NT2/D1 (cell line): ENCODE data around the gene RAB1B.

Source experiments
- DNase-seq: peaks from one replicate; pipeline ENCODE4 v3.0.0-alpha.2; 2011; ENCODE audit warnings: low read depth, low spot score
- H3K27me3 ChIP-seq: 2 replicates; pipeline ENCODE4 v1.6.0; 2011; ENCODE audit warnings: mild to moderate bottlenecking; ENCODE audit not compliant: insufficient read length, insufficient read depth
- H3K36me3 ChIP-seq: 2 replicates; pipeline ENCODE4 v1.6.1; 2011; ENCODE audit warnings: mild to moderate bottlenecking, low read length, mixed read lengths; ENCODE audit not compliant: insufficient read depth, insufficient read length
- H3K4me1 ChIP-seq: 2 replicates; pipeline ENCODE4 v1.5.1; 2011; ENCODE audit not compliant: insufficient read depth, insufficient read length
- H3K4me3 ChIP-seq: 2 replicates; pipeline ENCODE4 v1.5.1; 2011; ENCODE audit warnings: low read depth; ENCODE audit not compliant: insufficient read length
- H3K9ac ChIP-seq: 2 replicates; pipeline ENCODE4 v1.6.0; 2011; ENCODE audit warnings: low read depth; ENCODE audit not compliant: insufficient read length
- H3K9me3 ChIP-seq: 2 replicates; pipeline ENCODE4 v1.5.1; 2011; ENCODE audit warnings: mild to moderate bottlenecking, low read length; ENCODE audit not compliant: insufficient read depth
- SUZ12 ChIP-seq: IDR thresholded peaks from 2 replicates; pipeline ENCODE4 v1.6.1; 2011; ENCODE audit not compliant: insufficient read length, insufficient read depth; ENCODE audit errors: extremely low read depth
- YY1 ChIP-seq: IDR thresholded peaks from 2 replicates; pipeline ENCODE4 v1.6.1; 2011; ENCODE audit not compliant: insufficient read length, insufficient read depth
- ZNF274 ChIP-seq: IDR thresholded peaks from 2 replicates; pipeline ENCODE4 v1.6.1; 2011; ENCODE audit warnings: mild to moderate bottlenecking, low read depth, low read length

The RAB1B gene

DNA sequence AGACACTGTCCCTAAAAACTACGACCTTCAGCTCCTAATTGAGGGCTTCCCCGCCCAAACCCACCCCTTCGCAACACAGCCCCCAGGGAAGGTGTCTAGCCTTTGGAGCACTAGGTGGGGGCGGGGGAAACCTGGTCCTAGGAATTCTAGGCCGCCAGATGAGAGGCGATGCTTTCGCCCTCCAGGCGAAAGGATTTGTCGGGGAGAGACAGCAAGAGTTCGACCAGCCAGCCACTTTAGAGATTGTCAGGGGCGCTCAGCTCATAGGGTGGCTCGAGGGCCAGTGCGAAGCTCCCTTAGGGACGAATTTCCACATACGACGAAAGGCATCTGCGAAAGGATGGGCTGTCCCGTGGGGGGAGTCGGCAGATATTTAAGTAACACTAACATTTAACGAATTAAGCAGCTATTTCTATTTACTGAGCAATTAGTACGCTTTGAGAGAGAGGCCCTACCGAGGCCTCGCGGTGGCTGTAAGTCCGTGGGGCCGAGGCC is 43.1 kb downstream of the RAB1B start:
- Histone ChIP-seq H3K27me3 (peaks cover 15% of the 10 kb centered on the region), H3K4me3 (peak overlapping the region; percentile 66), H3K4me1 (peaks cover 28% of the 10 kb centered on the region), H3K36me3 (peaks cover 3% of the 10 kb centered on the region), H3K9ac (peak overlapping the region; percentile 84), H3K9me3 (no peaks in the 10 kb centered on the region)
- TF ChIP-seq ZNF274 (no peak), SUZ12 (no peak), YY1 (no peak)
- no peak for DNase-seq

DNA sequence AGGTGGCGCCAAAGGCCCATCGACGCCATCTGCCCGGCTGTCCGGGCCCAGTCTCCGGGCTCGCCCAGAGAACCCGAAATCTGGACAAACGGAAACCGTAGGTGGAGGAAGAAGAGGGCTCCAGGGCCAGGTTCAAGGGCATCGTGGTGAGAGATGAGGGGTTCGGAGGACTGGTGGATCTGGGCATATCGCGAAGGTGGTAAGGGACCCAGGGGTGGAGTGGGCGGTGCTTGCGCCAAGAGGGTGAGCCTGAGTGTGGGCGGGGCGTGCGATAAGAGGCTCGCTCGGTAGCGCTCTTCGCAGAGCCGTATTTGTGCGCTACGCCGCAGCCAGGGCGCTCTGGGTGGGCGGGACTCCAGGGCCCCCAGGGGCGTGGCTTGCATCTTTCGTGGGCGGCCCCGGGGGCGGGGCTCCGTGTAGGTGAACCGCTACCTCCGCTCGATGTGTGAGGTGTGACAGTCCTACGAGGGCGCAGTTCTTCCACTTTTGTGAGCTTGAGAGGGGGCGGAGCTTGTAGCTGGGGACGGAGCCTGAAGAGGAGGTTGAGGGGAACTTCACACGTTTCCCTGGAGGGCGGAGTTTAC is 43.6 kb downstream of the RAB1B start:
- H3K4me1 ChIP-seq, result peaks cover 30% of the 10 kb centered on the region
- no peaks in the 10 kb centered on the region for H3K9me3 ChIP-seq
- H3K36me3 ChIP-seq, result peaks cover 3% of the 10 kb centered on the region
- peak overlapping the region; percentile 84 for H3K9ac ChIP-seq
- TF ChIP-seq SUZ12 (no peak), ZNF274 (no peak), YY1 (no peak)
- H3K4me3 ChIP-seq, result peak overlapping the region; percentile 66
- DNase-seq, result peak; percentile 92
- peaks cover 19% of the 10 kb centered on the region for H3K27me3 ChIP-seq

DNA sequence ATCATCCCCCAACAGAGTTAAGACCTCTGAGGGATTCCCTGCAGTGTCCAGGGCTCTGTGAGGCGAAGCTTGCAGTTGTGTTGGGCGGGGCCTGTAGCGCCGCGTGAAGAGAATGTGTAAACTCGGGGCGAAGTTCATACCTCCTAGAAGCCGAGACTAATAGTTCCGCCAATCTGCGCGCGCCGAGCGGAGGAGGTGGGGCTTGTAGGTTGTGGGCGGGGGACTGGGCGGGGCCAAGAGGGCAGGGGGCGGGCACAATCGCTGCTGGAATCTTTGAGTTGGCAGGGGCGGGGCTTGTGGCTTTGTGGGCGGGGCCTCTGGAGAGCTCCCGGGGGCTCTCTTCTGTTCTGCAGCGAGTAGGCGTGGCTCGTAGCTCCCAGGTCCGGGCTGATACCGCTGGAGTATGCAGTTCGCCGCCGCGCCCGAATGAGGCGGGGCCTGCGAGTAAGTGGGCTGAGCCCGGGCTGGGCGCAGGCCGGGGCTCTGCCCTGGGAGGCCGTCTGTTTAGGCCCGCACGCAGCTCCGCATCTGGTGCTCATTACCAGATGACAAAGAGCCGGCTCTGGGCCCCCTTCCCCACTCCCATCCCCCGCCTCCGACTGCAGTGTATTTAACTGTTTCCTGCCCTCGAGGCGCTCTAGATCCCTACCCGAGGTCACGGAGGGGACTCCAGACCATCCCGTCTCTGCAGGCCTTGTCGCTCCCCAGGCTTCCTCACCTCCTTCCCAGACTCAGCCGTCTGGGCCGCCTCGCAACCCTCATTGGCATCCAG is 44.3 kb downstream of the RAB1B start:
- Histone ChIP-seq H3K27me3 (peaks cover 19% of the 10 kb centered on the region), H3K9ac (peak overlapping the region; percentile 87), H3K4me3 (peak overlapping the region; percentile 66), H3K9me3 (no peaks in the 10 kb centered on the region), H3K36me3 (peaks cover 3% of the 10 kb centered on the region), H3K4me1 (peaks cover 35% of the 10 kb centered on the region)
- DNase-seq, result peak; percentile 98
- TF ChIP-seq YY1 (no peak), SUZ12 (no peak), ZNF274 (no peak)

- Histone ChIP-seq H3K27me3 (peaks cover 19% of the 10 kb centered on the region), H3K4me3 (peak overlapping the region; percentile 48), H3K9me3 (no peaks in the 10 kb centered on the region), H3K4me1 (peaks cover 43% of the 10 kb centered on the region), H3K9ac (peak overlapping the region; percentile 87), H3K36me3 (peaks cover 3% of the 10 kb centered on the region)
- DNase-seq, result no peak
- TF ChIP-seq SUZ12, result no peak
These were observed 45.1 kb downstream of the RAB1B start for GRCh38 chr11:66313321-66314185.

DNA sequence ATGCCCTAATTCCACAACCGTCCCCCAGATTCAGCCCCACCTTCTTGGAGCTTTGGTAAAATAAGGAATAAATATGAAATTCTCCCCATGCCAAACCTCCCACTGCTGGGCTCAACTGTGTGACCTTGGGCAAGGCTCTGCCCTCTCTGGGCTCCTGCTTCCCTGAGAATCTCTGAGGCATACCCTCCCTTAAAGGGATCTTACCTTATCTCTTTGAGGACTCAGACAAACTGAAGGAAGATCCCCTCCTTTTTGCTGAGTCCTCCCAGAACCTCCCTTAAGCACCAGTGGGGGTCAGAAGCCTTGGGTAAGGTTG is 45.7 kb downstream of the RAB1B start:
- H3K36me3 ChIP-seq, result peaks cover 3% of the 10 kb centered on the region
- peaks cover 47% of the 10 kb centered on the region for H3K4me1 ChIP-seq
- DNase-seq, result no peak
- TF ChIP-seq SUZ12 (no peak), ZNF274 (no peak), YY1 (no peak)
- peak overlapping the region; percentile 48 for H3K4me3 ChIP-seq
- H3K27me3 ChIP-seq, result peaks cover 19% of the 10 kb centered on the region
- peak overlapping the region; percentile 87 for H3K9ac ChIP-seq
- peaks cover 6% of the 10 kb centered on the region; the same call in 1 of the 2 replicates for H3K9me3 ChIP-seq

DNA sequence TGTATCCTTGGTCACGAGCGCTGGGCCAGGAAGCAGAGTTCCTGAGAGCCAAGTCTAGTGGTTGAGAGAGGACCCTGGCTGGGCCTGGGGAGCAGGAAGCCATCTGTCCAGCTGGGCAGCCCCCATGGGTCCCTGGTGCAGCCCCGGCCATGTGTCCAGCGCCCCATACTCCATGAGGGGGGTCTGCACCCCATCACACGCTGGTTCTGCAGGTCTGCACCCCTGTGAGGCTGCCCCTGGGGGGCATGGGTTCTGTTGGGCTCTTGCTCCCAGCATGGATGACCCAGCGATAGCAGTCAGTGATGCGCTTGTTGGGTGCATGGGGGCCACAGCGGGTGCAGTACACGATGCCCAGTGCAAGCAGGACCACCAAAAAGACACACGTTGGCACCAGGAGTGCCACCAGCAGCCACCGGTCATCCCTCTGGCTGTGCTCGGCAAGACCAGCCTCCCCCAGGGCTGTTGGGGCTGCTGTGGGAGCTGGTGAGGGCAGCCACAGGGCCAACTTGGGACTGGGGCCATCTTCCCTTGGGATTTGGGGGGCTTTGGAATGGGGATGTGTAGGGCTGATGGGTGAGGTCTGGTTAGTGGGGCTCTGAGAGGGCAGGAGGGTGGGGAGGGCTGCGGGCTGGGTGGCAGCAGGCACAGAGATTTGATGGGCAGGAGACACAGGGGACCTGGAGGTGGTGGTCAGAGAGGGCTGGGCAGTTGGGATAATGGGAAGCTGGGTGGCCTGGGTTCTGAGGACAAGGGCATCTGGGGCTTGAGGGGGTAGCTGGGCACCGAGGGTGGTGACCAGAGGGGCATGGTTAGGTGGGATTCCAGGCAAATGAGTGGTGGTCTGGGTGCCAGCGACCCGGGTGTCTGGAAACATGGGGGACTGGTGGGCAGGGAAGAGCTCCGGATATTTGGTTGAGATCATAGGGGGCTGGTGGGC is 46.4 kb downstream of the RAB1B start:
- DNase-seq, result no peak
- peaks cover 11% of the 10 kb centered on the region; the same call in 1 of the 2 replicates for H3K9me3 ChIP-seq
- peak overlapping the region; percentile 23 for H3K9ac ChIP-seq
- no peak overlapping the region for H3K4me3 ChIP-seq
- H3K4me1 ChIP-seq, result peaks cover 46% of the 10 kb centered on the region
- H3K27me3 ChIP-seq, result peaks cover 19% of the 10 kb centered on the region
- peaks cover 3% of the 10 kb centered on the region for H3K36me3 ChIP-seq
- TF ChIP-seq YY1 (no peak), ZNF274 (no peak), SUZ12 (no peak)
